ENCODE data around the gene GABRB2. TPM values are rescaled to one million over a fixed set of nuclear protein-coding genes. Genes with fewer than 3 reads are reported as not detected.

GABRB2 gene
- under 0.01 and 0.39 TPM in 2 replicates for total RNA-seq

DNA sequence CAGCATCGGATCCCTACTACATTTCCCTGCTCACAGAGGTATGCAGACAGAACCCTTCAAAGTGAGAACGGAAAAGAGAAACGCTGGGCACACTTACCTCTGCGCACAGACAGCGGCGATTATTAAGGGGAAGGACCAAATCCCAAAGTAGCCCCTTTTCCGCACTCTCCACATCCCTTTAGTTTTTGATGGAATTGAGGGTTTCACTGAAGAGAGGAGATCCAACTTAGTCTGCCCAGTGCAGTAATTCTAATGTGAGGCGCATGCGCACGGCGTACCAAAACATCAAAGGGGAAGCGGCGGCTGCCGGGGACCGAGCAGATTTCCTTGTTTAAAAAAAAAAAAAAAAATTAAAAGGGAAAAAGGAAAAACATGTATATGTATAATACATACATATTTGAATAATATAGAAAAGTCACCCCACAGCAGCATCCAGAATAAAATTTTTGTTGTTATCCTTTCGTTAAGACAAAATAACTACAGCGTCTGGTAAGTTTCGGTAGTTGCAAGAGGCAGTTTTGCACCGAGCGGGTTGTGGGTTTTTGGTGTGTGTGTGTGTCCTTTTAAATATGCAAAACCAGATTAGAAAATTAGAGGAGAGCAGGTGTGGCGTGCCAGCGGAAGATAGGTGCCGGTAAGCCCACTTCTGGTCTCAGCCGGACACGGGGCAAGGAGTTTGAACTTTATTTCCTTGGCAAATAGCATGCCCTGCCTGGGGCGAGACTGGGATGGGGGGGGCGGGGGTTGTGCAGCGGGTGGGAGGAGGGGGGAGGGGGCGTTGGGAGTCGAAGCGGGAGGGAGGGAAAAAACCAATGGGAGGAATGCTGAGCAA is at the start of gene GABRB2:
Gene GABRB2, minus strand, starts transcription at position 256 of the 832 bp plus-strand sequence. Its CDS starts 82 bp downstream, at position 174.

Other genes starting within 250 kb of the GABRB2 start
- gene GABRA6, start 139.0 kb upstream of the GABRB2 start, total RNA-seq: not detected in 2 replicates